Epithelial cell of proximal tubule (primary cell): ENCODE results near the gene BTBD9. TPM values are rescaled to one million over a fixed set of nuclear protein-coding genes. Genes with fewer than 3 reads are reported as not detected.

Source experiments
- DNase-seq: peaks from one replicate; pipeline ENCODE4 v3.0.0-alpha.2; 2011; ENCODE audit warnings: low read depth
- H3K4me3 ChIP-seq: 2 replicates; pipeline ENCODE4 v1.5.1; 2011; ENCODE audit warnings: low read depth, mild to moderate bottlenecking, low read length
- total RNA-seq: library from RNA; depleted of rRNA; stranded (reverse); fragments of >200 nt; gene quantifications from 2 replicates; pipeline ENCODE4 v1.2.3, GENCODE V29; 2015
- TF ChIP-seq, protein P1 (sequence below): conservative IDR thresholded peaks from 2 replicates; pipeline ENCODE4 v1.5.1; 2012; ENCODE audit warnings: low read depth, mild to moderate bottlenecking, low read length

BTBD9 gene
- total RNA-seq, 1 donor from 2014 or later = 2.9 TPM

- H3K4me3 ChIP-seq = no peak overlapping the region
- DNase-seq = no peak
- TF ChIP-seq, protein P1, sequence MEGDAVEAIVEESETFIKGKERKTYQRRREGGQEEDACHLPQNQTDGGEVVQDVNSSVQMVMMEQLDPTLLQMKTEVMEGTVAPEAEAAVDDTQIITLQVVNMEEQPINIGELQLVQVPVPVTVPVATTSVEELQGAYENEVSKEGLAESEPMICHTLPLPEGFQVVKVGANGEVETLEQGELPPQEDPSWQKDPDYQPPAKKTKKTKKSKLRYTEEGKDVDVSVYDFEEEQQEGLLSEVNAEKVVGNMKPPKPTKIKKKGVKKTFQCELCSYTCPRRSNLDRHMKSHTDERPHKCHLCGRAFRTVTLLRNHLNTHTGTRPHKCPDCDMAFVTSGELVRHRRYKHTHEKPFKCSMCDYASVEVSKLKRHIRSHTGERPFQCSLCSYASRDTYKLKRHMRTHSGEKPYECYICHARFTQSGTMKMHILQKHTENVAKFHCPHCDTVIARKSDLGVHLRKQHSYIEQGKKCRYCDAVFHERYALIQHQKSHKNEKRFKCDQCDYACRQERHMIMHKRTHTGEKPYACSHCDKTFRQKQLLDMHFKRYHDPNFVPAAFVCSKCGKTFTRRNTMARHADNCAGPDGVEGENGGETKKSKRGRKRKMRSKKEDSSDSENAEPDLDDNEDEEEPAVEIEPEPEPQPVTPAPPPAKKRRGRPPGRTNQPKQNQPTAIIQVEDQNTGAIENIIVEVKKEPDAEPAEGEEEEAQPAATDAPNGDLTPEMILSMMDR = no peak
These were observed 441.5 kb downstream of the BTBD9 start for GRCh38 chr6:38198219-38198618.

DNA sequence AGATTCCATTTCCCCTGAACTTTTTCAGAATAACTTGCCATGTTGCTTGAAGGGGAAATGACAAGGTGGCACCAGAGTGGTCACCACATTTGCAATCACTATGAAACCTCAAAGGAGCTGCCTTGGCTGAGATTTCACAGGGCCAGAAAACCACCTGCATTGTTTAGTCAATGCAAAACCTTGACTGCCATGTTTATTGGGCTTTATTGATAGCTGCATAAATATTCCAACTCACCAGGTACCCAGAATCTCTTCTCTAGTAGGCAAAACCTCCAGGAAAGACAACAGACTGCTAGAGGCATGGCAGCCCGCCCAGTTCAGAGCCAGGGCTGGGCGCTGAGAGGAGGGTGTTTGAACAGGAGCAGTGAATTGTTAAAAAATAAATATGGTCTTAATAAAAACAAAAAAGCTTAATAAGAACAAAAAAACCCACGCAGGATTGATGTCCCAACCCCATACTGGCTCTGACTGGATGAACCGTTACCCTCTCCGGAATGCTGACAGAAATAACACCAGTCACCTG is 444.6 kb downstream of the BTBD9 start:
- H3K4me3 ChIP-seq = no peak overlapping the region
- TF ChIP-seq, protein P1 = no peak
- no peak for DNase-seq

- TF ChIP-seq, protein P1 = no peak
- no peak for DNase-seq
- H3K4me3 ChIP-seq = no peak overlapping the region
These were observed 445.1 kb downstream of the BTBD9 start for GRCh38 chr6:38194589-38194988.

DNA sequence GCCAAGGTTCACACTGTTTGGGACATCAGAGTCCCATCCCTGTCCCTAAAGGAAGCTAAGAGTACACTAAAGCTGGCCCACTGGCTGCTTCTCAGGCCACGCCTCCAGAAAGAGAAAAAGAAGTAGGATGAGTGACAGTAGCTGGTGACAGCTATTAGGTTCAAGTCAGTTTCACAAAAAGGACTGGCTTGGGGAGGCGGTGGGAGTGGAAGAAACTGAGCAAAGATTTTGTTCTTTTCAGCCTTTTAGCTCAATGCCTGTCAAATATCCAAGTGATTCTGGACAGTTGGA is 445.5 kb downstream of the BTBD9 start:
- TF ChIP-seq, protein P1 = no peak
- H3K4me3 ChIP-seq = no peak overlapping the region
- no peak for DNase-seq

DNA sequence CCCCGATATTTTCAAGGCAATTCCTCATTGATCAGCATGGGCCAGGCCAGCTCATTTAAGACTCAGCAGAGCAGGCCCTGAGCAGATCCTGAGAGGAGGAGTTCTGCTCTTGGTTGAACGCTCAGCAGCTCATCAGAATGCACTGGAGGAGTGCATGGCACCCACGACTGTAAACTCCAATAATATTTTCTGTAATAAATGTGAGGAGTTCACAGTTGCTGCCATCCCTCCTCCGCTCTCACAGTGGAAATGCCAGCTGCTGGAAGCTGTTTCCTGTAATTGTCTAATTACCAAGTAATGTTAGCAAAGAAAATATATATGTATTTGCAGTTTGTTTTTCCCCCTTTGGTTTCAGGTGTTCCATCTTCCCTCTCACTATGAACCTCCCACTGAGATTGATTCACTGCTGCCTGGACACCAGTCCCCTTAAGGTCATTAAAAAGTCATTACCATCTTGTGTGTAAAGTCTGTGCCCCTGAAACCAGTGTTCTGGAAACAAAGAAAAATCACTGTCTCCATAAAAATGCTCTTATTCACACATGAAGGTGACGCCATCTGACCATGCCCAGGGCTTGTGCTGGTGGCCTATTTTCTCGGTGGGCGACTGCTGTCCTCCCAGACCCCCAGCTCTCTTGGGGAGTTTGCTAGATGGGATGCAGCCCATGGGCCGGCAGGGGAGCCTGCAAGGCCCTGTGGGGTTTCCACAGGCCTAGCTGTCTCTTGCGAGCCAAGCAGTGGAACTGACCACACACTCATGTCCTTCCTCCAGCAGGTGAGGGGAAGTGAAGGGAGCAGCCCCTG is 446.0 kb downstream of the BTBD9 start:
- TF ChIP-seq, protein P1 = no peak
- no peak for DNase-seq
- no peak overlapping the region for H3K4me3 ChIP-seq

DNA sequence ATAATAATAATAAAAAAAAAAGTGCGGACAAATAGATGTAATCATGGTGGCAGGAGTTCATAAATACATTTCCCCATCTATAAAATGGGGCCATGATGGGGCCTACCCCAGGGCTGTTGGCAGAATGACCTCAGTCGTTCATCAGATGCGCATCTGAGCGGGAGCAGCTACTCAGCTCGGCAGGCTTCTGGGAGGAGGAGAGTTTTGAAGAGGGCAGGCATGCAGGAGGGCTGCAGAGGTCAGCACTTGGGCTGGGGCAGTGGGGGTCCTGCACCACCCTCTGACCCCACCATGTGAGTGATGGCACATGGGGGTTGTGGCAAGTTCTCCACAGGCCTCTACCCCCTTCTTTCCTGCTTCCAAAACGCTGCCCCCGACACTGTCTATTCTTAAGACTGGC is 446.7 kb downstream of the BTBD9 start:
- TF ChIP-seq, protein P1 = no peak
- H3K4me3 ChIP-seq = no peak overlapping the region

DNA sequence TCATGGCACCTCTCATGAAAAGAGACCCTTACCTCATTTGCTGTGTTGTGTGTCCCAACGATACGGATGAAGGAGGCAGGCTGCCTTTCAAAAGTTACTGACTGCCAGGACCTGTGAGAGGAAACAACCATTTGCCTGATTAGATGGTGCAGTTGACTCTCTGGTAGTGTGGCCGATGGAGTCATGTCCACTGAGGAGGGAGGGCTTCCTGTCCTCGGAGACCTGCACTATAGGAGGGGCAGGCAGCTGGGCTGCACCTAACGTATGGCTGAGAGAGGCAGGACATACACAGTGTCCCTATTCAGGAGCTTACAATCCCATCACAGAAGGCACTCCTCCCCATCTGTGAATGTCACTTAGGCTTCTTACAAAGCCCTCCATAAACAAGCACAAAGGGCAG is 447.2 kb downstream of the BTBD9 start:
- DNase-seq = no peak
- TF ChIP-seq, protein P1 = no peak

More for the DNA sequence above, 446.7 kb downstream of the BTBD9 start:
- DNase-seq = no peak

More for the DNA sequence above, 447.2 kb downstream of the BTBD9 start:
- no peak overlapping the region for H3K4me3 ChIP-seq
